Astrocyte of the cerebellum (primary cell): ENCODE data around the gene TBXA2R.

Experiments
- DNase-seq: peaks from one replicate; pipeline ENCODE4 v3.0.0-alpha.2; 2011; ENCODE audit warnings: low read depth
- H3K4me3 ChIP-seq: 2 replicates; pipeline ENCODE4 v1.5.1; 2011; ENCODE audit warnings: mild to moderate bottlenecking, low read depth, low read length, moderate library complexity
- CTCF ChIP-seq: IDR thresholded peaks from 2 replicates; pipeline ENCODE4 v1.5.1; 2012; ENCODE audit warnings: low read length, low read depth, moderate library complexity, mild to moderate bottlenecking; ENCODE audit errors: missing control alignments
- in situ Hi-C: cut with HindIII; loops from 2 replicates; pipeline ENCODE4 v1.10.0; 2017; ENCODE audit warnings: low sequenced_read_pairs

The TBXA2R gene

GRCh38 chr19:3638208-3639193, 31.8 kb upstream of the TBXA2R start:
- H3K4me3 ChIP-seq: no peak overlapping the region
- TF ChIP-seq CTCF: no peak
- in situ Hi-C loops: no loop called here
- DNase-seq: no peak

GRCh38 chr19:3637621-3638020, 30.9 kb upstream of the TBXA2R start:
- in situ Hi-C loops: no loop called here
- no peak for DNase-seq
- TF ChIP-seq CTCF: no peak

GRCh38 chr19:3636962-3637361, 30.3 kb upstream of the TBXA2R start:
- in situ Hi-C loops: no loop called here
- TF ChIP-seq CTCF: no peak

More at GRCh38 chr19:3637621-3638020, 30.9 kb upstream of the TBXA2R start:
- H3K4me3 ChIP-seq: no peak overlapping the region

GRCh38 chr19:3636506-3636905, 29.8 kb upstream of the TBXA2R start:
- no peak for TF ChIP-seq CTCF
- H3K4me3 ChIP-seq: no peak overlapping the region
- no peak for DNase-seq
- in situ Hi-C loops: no loop called here

More at GRCh38 chr19:3636962-3637361, 30.3 kb upstream of the TBXA2R start:
- H3K4me3 ChIP-seq: no peak overlapping the region
- DNase-seq: no peak

- in situ Hi-C loops: no loop called here
- DNase-seq: no peak
- no peak for TF ChIP-seq CTCF
- no peak overlapping the region for H3K4me3 ChIP-seq
Observed at GRCh38 chr19:3634496-3635045, 27.9 kb upstream of the TBXA2R start.

GRCh38 chr19:3633559-3633988, 26.9 kb upstream of the TBXA2R start:
- no peak for TF ChIP-seq CTCF
- DNase-seq: no peak
- H3K4me3 ChIP-seq: no peak overlapping the region
- in situ Hi-C loops: no loop called here
